Activated naive CD8-positive, alpha-beta T cell treated with anti-CD3 and anti-CD28 coated beads, Interleukin-2, amount 10 ng/mL, durations not matched to agents 7 days and 5 days (primary cell): ENCODE data around the gene STEEP1. TPM values are rescaled to one million over a fixed set of nuclear protein-coding genes. Genes with fewer than 3 reads are reported as not detected.

Experiments
- ATAC-seq: fragments of 150-1000 bp; cut with Tn5 transposase; one replicate; pipeline ENCODE4 v1.10.0; 2021; ENCODE audit warnings: low read depth, moderate library complexity
- POLR2A ChIA-PET: fragments of 350-600 bp; sonication (Branson Sonifier 250); formaldehyde crosslinking; loops from one replicate; lab custom pipeline; 2021; ENCODE audit warnings: antibody characterized with exemption; lab: Charles Lee
- DNase-seq: peaks from one replicate; pipeline ENCODE4 v3.0.0; 2021
- H3K27ac Mint-ChIP-seq: one replicate; pipeline ENCODE4 v1.8.0; 2022; ENCODE audit warnings: mild to moderate bottlenecking, mixed read lengths
- H3K27me3 Mint-ChIP-seq: one replicate; pipeline ENCODE4 v1.8.0; 2022; ENCODE audit warnings: mild to moderate bottlenecking, moderate library complexity, mixed read lengths
- H3K36me3 Mint-ChIP-seq: one replicate; pipeline ENCODE4 v1.8.0; 2021; ENCODE audit warnings: mild to moderate bottlenecking, mixed read lengths
- H3K4me1 Mint-ChIP-seq: one replicate; pipeline ENCODE4 v1.8.0; 2021; ENCODE audit warnings: mixed read lengths
- H3K4me3 Mint-ChIP-seq: one replicate; pipeline ENCODE4 v1.8.0; 2022; ENCODE audit warnings: mild to moderate bottlenecking, moderate library complexity, mixed read lengths
- H3K9me3 Mint-ChIP-seq: one replicate; pipeline ENCODE4 v1.8.0; 2021; ENCODE audit warnings: mixed read lengths
- total RNA-seq, 2 experiments: library from RNA; stranded (reverse); gene quantifications; one replicate each; pipeline ENCODE4 v1.2.3, GENCODE V29; 2021

STEEP1 gene
- total RNA-seq, 2 experiments from 2014 or later, result 19.6 to 19.9 TPM

DNA sequence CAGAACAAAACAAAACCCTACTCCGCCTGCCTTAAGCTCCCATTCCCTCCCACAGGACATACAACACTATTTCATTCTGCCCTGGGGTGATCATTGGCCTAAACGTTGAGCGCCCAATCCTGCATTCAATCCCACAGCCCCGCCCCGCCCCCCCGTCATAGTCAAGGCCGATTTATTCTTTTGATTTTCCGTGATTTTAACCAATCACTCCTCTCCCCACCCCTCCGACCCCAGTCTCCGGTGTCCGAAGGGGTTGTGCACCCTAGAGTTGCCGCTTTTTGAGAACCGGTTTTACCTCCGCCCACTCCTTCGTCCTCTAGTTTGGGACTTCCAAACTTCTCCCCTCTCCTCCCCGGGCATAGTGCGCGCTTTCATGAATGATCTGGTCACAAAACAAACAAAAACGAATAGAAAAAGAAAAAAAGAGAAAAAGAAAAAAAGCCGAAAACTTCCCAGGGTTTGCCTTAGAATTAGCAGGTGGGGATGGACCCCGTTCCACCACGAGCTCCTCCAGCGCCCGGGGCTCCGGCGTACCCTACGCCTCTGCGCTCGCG, 8.7 kb upstream of the STEEP1 start:
- H3K27ac Mint-ChIP-seq, result peak overlapping the region; percentile 88
- DNase-seq (no peak), ATAC-seq (no peak)
- peaks cover 1% of the 10 kb centered on the region for H3K36me3 Mint-ChIP-seq
- POLR2A ChIA-PET, result interaction anchor here (1.1 to 2.2 kb wide), 9 partner anchors 9 to 267 kb away, joined by 3 to 19 read pairs (median 4); partner anchors contain the start of genes NKRF, RPL39, SEPTIN6 and SLC25A5
- H3K4me1 Mint-ChIP-seq, result peaks cover 11% of the 10 kb centered on the region
- no peaks in the 10 kb centered on the region for H3K27me3 Mint-ChIP-seq
- H3K4me3 Mint-ChIP-seq, result peak overlapping the region; percentile 92
- no peaks in the 10 kb centered on the region for H3K9me3 Mint-ChIP-seq

DNA sequence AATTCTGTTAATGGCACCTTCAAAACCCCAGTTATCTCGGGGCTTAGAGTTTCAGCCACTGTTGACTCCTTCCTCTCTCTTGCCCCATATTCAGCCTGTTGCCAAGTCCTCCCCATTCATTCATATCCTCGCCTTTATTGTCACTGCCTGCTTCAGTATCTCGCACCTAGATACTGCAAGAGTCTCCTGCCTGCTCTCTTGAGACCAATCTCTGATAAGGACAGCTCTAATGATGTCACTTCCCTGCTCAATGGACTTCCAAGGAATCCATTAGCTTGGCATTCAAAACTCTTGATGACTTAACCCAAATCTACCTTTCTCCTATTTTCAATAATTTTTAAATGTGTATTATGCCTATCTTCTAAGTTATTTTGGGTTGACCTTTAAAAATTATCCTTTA, 8.0 kb upstream of the STEEP1 start:
- POLR2A ChIA-PET, result interaction anchor here (1.1 to 2.2 kb wide), 2 partner anchors 32 to 218 kb away, joined by 3 to 19 read pairs; partner anchors contain the start of genes NKRF and RPL39
- Mint-ChIP-seq H3K27ac (no peak overlapping the region), H3K4me1 (peaks cover 9% of the 10 kb centered on the region), H3K9me3 (no peaks in the 10 kb centered on the region), H3K27me3 (no peaks in the 10 kb centered on the region), H3K4me3 (peak overlapping the region; percentile 92), H3K36me3 (peaks cover 1% of the 10 kb centered on the region)
- ATAC-seq, result no peak
- no peak for DNase-seq

DNA sequence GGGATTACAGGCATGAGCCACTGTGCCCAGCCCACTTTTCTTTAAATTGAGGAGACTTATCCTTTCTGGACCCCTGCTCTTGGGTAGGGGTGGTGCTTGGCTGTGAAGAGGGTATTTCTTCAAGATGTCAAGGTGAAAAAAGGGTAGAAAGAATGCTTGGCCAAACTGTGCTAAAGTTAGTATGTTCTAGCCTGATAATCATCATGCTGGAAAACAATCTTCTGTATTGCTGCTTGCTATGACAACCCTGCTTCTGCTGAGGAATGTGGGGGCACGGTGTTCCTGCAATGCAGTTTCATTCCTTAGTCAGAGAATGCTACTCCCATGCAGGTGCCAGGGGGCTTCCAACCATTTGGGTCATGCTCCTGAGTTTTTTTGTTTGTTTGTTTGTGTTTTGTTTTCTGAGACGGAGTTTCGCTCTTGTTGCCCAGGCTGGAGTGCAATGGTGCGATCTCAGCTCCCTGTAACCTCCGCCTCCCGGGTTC, 5.2 kb upstream of the STEEP1 start:
- Mint-ChIP-seq H3K27me3 (no peaks in the 10 kb centered on the region), H3K36me3 (no peaks in the 10 kb centered on the region), H3K4me1 (peaks cover 4% of the 10 kb centered on the region), H3K9me3 (no peaks in the 10 kb centered on the region), H3K27ac (no peak overlapping the region), H3K4me3 (no peak overlapping the region)
- POLR2A ChIA-PET, result no interaction called here
- DNase-seq, result no peak
- no peak for ATAC-seq

DNA sequence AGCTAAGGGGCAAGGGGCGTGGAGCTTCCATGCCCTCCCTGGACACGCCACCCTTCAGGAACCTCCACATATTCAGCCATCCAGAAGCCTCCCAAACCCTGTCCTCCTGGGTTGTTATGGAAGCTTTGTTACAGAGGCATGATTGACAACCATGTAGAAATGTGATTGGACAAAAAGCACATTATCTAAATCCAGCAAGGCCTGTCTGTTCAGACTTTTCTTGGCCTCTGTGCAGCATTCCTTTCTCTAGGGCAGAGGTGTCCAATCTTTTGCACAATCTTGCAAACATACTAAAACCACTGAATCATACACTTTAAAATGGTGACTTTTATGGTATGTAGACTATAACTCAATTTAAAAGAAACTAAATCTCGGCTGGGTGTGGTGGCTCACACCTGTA, 12.7 kb downstream of the STEEP1 start:
- POLR2A ChIA-PET, result no interaction called here
- no peaks in the 10 kb centered on the region for H3K4me1 Mint-ChIP-seq
- no peak for ATAC-seq
- no peak overlapping the region for H3K4me3 Mint-ChIP-seq
- no peaks in the 10 kb centered on the region for H3K9me3 Mint-ChIP-seq
- no peaks in the 10 kb centered on the region for H3K27me3 Mint-ChIP-seq
- no peak for DNase-seq
- peaks cover 10% of the 10 kb centered on the region for H3K36me3 Mint-ChIP-seq
- H3K27ac Mint-ChIP-seq, result no peak overlapping the region

DNA sequence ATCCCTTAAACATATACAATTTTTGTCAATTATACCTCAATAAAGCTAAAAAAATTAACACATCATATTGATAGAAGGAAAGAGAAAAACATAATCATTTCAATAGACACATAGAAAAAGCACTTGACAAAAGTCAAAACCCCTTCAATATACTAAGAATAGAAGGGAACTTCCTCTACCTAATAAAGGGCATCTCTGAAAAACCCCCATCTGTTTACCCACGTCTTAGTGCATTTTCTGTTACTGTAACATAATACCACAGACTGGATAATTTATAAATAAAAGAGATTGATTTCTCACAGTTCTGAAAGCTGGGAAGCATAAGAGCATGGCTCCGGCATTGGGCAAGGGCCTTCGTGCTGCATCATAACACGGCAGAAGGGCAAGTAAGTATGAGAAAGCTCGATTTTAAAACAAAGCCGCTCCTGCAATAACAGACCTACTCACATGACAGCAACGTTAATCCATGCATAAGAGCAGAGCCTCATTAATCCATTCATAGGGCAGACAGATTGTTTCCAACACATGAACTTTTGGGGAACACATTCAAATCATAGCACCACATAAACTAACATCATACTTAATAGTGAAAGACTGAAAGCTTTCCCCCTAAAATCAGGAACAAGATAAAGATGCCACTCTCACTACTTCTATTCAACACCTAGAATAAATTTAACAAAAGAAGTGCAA, 15.7 kb downstream of the STEEP1 start:
- H3K9me3 Mint-ChIP-seq, result no peaks in the 10 kb centered on the region
- H3K4me3 Mint-ChIP-seq, result no peak overlapping the region
- POLR2A ChIA-PET, result interaction anchor here (0.6 kb wide), 1 partner anchor 181 kb away, joined by 5 read pairs; no protein-coding TSS in a partner anchor
- H3K4me1 Mint-ChIP-seq, result no peaks in the 10 kb centered on the region
- ATAC-seq, result no peak
- no peak overlapping the region for H3K27ac Mint-ChIP-seq
- H3K36me3 Mint-ChIP-seq, result peaks cover 5% of the 10 kb centered on the region
- no peak for DNase-seq
- no peaks in the 10 kb centered on the region for H3K27me3 Mint-ChIP-seq

DNA sequence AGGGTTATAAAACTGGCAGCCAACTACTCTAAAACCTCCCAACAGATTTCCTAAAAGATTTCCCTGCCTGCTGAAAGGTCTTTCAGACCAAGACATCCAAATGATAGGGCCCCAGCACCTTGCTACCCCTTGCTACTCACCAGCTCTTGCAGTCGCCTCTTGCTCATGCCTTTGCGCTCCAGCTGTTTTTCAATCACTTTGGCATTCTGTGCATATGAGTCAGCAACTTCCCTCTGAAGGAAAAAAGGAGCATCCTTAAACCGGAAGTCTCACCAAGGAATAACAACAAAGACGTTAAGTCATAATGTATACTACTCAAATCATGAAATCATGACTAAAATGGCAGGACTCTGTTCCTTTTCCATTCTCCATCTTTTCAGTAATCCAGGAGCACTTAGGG, 24.0 kb downstream of the STEEP1 start:
- Mint-ChIP-seq H3K27ac (no peak overlapping the region), H3K4me3 (no peak overlapping the region), H3K36me3 (peaks cover 2% of the 10 kb centered on the region), H3K9me3 (no peaks in the 10 kb centered on the region), H3K27me3 (no peaks in the 10 kb centered on the region), H3K4me1 (peaks cover 4% of the 10 kb centered on the region)
- POLR2A ChIA-PET, result no interaction called here
- DNase-seq (no peak), ATAC-seq (no peak)

DNA sequence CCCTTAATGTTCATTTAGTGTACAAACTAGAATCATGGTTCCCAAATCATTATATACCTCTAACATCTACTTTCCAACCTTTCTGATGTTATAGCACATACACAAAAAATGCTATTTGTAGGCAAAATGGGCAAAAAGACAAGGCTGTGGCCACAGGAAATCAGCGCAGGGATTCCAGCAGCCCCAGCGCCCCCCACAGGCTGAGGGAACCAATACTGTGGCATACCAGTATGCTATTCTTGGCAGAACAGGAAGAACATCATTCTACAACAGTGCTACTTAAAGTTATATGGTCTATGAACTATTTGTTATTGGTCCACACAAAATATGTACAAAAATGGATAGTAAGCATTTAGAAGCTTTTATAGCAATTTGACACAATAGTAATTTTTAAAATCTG, 25.3 kb downstream of the STEEP1 start:
- Mint-ChIP-seq H3K27me3 (no peaks in the 10 kb centered on the region), H3K4me1 (peaks cover 4% of the 10 kb centered on the region), H3K36me3 (peaks cover 2% of the 10 kb centered on the region), H3K9me3 (no peaks in the 10 kb centered on the region), H3K27ac (no peak overlapping the region), H3K4me3 (no peak overlapping the region)
- DNase-seq, result peak; percentile 26
- ATAC-seq, result no peak
- POLR2A ChIA-PET, result no interaction called here

DNA sequence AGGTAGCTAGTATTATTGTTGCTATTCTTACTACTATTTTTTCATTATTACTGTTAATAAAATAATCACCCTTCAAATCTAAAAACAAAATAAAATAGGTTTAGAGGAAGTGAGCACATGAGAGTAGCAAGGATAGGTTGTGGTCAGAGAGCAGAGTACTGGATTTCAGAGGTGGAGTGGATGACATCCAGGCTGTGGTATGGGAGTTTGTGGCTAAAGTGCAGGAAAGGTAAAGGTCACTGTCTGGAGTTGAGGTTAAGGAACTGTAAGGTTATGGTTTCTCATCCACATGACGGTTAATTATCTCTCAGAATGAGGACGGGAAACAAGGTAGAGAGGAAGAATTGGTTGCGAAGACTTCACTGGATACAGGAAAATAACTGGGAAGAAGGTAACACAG, 27.7 kb downstream of the STEEP1 start:
- ATAC-seq (no peak), DNase-seq (no peak)
- H3K9me3 Mint-ChIP-seq, result no peaks in the 10 kb centered on the region
- no peak overlapping the region for H3K4me3 Mint-ChIP-seq
- H3K4me1 Mint-ChIP-seq, result peaks cover 4% of the 10 kb centered on the region
- H3K27ac Mint-ChIP-seq, result no peak overlapping the region
- peaks cover 2% of the 10 kb centered on the region for H3K36me3 Mint-ChIP-seq
- POLR2A ChIA-PET, result no interaction called here
- no peaks in the 10 kb centered on the region for H3K27me3 Mint-ChIP-seq

DNA sequence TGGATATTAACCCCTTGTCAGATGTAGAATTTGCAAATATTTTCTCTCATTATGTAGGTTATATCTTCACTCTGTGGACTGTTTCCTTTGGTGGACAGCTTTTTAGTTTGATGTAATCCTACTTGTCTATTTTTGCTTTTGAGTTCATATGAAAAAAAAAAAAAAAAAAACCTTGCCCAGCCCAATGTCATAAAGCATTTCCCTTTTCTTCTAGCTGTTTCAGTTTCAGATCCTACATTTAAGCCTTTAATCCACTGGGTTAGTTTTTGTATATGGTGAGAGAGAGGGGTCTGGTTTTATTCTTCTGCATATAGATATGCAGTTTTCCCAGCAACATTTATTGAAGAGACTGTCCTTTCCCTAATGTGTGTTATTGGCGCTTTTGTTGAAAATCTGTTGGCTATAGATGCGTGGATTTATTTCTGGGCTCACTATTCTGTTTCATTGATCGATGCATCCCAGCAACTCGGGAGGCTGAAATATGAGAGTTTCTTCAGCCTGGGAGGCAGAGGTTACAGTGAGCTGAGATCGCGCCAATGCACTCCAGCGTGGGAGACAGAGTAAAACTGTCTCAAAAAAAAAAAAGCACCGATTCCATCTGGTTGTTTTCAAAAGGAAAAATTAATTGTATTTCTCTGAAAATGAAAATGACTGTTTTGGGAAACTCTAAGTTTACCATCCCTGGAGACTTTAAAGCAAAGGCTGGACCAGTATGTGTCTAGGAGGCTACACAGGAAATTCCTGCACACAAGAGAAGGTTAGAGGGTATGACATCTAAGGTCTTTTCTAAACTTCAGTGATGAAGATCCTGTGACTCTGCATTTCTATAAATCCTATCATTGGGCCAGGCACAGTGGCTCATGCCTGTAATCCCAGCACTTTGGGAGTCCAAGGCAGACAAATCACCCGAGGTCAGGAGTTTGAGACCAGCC, 35.6 kb downstream of the STEEP1 start:
- no peak for DNase-seq
- ATAC-seq, result no peak
- Mint-ChIP-seq H3K4me1 (peaks cover 7% of the 10 kb centered on the region), H3K9me3 (no peaks in the 10 kb centered on the region), H3K27me3 (no peaks in the 10 kb centered on the region), H3K27ac (no peak overlapping the region), H3K4me3 (no peak overlapping the region), H3K36me3 (no peaks in the 10 kb centered on the region)
- POLR2A ChIA-PET, result interaction anchor here (0.8 kb wide), 1 partner anchor 74 kb away, joined by 3 read pairs; no protein-coding TSS in a partner anchor

DNA sequence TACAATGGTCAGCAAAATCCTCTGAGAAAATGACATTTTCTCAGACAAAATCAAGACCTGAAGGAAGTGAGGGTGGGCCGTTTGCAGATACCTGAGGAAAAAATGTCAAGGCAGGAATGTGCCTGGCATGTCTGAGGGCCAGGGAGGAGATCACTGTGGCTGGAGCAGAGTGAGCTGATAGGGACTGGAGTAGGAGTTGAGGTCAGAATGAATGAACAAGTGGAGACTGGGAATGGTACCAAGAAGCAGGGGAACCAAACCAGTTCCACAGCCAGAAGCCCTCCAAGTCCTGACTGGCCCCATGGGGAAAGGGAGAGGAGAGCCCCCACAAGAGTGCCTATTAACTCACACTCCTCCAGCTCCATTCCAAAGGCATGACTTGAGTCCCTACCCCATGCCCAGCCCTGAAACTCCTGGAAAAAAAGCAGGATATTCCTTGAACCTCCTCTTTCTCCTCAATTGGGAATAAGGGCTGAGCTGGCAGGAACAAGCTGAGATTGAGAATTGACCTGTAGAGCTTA, 41.5 kb downstream of the STEEP1 start:
- H3K4me1 Mint-ChIP-seq, result no peaks in the 10 kb centered on the region
- POLR2A ChIA-PET, result no interaction called here
- H3K27ac Mint-ChIP-seq, result no peak overlapping the region
- no peak for DNase-seq
- no peak for ATAC-seq
- H3K4me3 Mint-ChIP-seq, result no peak overlapping the region
- no peaks in the 10 kb centered on the region for H3K36me3 Mint-ChIP-seq
- no peaks in the 10 kb centered on the region for H3K27me3 Mint-ChIP-seq
- H3K9me3 Mint-ChIP-seq, result no peaks in the 10 kb centered on the region

DNA sequence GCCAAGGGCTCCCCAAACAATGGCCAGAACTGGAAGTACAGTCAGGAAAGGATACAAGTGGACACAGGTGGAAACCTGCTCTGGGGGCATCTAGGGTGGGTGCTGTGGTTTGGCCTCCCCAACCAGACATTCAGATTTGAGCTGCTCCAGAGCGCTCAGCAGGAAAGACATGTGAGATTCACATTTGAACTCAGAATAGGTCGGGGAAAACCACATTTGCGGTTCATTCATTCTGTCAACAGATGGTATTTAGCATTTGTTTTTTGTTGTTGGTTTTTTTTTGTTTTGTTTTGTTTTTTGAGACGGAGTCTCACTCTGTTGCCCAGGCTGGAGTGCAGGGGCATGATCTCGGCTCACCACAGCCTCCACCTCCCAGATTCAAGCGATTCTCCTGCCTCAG, 44.0 kb downstream of the STEEP1 start:
- DNase-seq (no peak), ATAC-seq (no peak)
- Mint-ChIP-seq H3K4me1 (peaks cover 4% of the 10 kb centered on the region), H3K4me3 (no peak overlapping the region), H3K27me3 (no peaks in the 10 kb centered on the region), H3K9me3 (no peaks in the 10 kb centered on the region), H3K36me3 (no peaks in the 10 kb centered on the region), H3K27ac (no peak overlapping the region)
- POLR2A ChIA-PET, result no interaction called here

DNA sequence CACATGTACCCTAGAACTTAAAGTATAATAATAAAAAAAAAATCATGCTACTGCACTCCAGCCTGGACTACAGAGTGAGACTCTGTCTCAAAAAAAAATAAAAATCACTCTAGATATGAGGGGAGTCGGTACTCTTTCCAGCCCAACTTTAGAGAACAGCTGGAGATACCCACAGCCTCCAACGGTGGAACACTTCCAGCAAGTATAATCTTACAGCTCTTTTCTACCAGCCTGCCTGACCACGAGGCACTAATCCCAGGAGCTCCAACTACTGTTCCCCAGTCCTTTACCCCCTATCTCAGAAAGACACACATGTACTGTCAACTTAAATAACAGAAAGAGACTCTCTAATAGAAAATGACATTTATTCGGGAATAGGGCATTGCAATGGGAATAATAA, 46.8 kb downstream of the STEEP1 start:
- Mint-ChIP-seq H3K4me3 (no peak overlapping the region), H3K36me3 (no peaks in the 10 kb centered on the region), H3K4me1 (peaks cover 6% of the 10 kb centered on the region), H3K27me3 (no peaks in the 10 kb centered on the region), H3K27ac (no peak overlapping the region), H3K9me3 (no peaks in the 10 kb centered on the region)
- ATAC-seq (no peak), DNase-seq (no peak)
- POLR2A ChIA-PET, result no interaction called here

DNA sequence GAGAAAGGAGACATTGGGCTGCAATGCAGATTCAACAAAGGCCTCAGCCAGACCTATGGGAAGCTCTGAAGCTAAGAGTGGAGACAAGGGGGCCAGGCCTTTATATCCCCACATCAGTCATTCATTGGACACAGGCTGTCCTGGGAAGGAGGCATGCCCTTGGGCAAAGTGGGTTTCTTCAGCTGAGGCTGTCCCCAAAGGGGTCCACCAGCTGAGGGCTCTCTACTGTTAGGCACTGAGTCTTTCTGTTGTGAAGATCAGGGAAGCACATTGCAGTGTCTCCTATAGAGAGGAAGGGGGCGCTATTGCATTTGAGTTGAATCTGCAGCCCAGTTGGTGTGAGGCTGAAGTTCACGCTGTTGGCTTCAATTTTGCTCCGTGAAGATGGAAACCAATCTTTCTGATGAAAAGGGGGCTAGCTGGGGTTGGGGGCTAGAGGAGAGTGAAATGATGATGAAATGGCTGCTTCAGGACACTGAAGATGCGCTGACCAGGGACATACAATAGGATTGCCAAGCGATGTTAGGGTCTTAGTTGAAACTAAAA, 49.0 kb downstream of the STEEP1 start:
- POLR2A ChIA-PET, result interaction anchor here (1.1 kb wide), 1 partner anchor 47 kb away, joined by 3 read pairs; no protein-coding TSS in a partner anchor
- peaks cover 6% of the 10 kb centered on the region for H3K4me1 Mint-ChIP-seq
- no peaks in the 10 kb centered on the region for H3K36me3 Mint-ChIP-seq
- H3K27ac Mint-ChIP-seq, result peak overlapping the region; percentile 75
- H3K4me3 Mint-ChIP-seq, result peak overlapping the region; percentile 24
- peak; percentile 39 for DNase-seq
- no peaks in the 10 kb centered on the region for H3K27me3 Mint-ChIP-seq
- ATAC-seq, result peak; percentile 91
- no peaks in the 10 kb centered on the region for H3K9me3 Mint-ChIP-seq
